ENCODE data around the gene JAZF1.

Gene JAZF1

GRCh38 chr7:28102797-28103196 is 77.8 kb downstream of the JAZF1 start:
- DNase-seq, result no peak

- DNase-seq, result peak; percentile 61
These were observed 83.9 kb downstream of the JAZF1 start for GRCh38 chr7:28096713-28097112.

GRCh38 chr7:28095231-28095630 is 85.4 kb downstream of the JAZF1 start:
- no peak for DNase-seq

GRCh38 chr7:28093623-28094232 is 86.9 kb downstream of the JAZF1 start:
- DNase-seq, result peak; percentile 32

GRCh38 chr7:28091190-28091589 is 89.4 kb downstream of the JAZF1 start:
- no peak for DNase-seq

- no peak for DNase-seq
These were observed 91.5 kb downstream of the JAZF1 start for GRCh38 chr7:28088901-28089714.

GRCh38 chr7:28088032-28088431 is 92.6 kb downstream of the JAZF1 start:
- DNase-seq, result no peak

- DNase-seq, result no peak
These were observed 94.4 kb downstream of the JAZF1 start for GRCh38 chr7:28086198-28086597.

GRCh38 chr7:28083998-28084985 is 96.3 kb downstream of the JAZF1 start:
- no peak for DNase-seq

GRCh38 chr7:28083164-28083997 is 97.2 kb downstream of the JAZF1 start:
- DNase-seq, result no peak

GRCh38 chr7:28082071-28082470 is 98.5 kb downstream of the JAZF1 start:
- no peak for DNase-seq

GRCh38 chr7:28081016-28081415 is 99.6 kb downstream of the JAZF1 start:
- no peak for DNase-seq

GRCh38 chr7:28078036-28078901 is 102.3 kb downstream of the JAZF1 start:
- DNase-seq, result peak; percentile 53

GRCh38 chr7:28077616-28078015 is 103.0 kb downstream of the JAZF1 start:
- no peak for DNase-seq

- no peak for DNase-seq
These were observed 104.0 kb downstream of the JAZF1 start for GRCh38 chr7:28076423-28077200.

- no peak for DNase-seq
These were observed 104.8 kb downstream of the JAZF1 start for GRCh38 chr7:28075674-28076358.

- DNase-seq, result no peak
These were observed 107.6 kb downstream of the JAZF1 start for GRCh38 chr7:28072876-28073514.

- DNase-seq, result no peak
These were observed 109.0 kb downstream of the JAZF1 start for GRCh38 chr7:28071570-28071969.

GRCh38 chr7:28070297-28071055 is 110.1 kb downstream of the JAZF1 start:
- DNase-seq, result no peak
